SU-DHL-6 (cell line): ENCODE measurements around the gene INF2.

ENCODE experiments used
- H2AFZ ChIP-seq: fragments of 200-600 bp; sonication (generic); 2 replicates; pipeline ENCODE4 v1.6.1; 2014; ENCODE audit warnings: low read depth, mild to moderate bottlenecking, moderate library complexity, mixed read lengths, antibody characterized with exemption, low read length; ENCODE audit not compliant: severe bottlenecking
- H3F3A ChIP-seq: fragments of 200-600 bp; shearing (Covaris generic); 2 replicates; pipeline ENCODE4 v1.6.0; 2016; ENCODE audit warnings: antibody characterized with exemption, mild to moderate bottlenecking; ENCODE audit not compliant: insufficient read depth
- H3K27ac ChIP-seq: fragments of 200-600 bp; sonication (generic); 2 replicates; pipeline ENCODE4 v1.5.1; 2016; ENCODE audit warnings: low read depth, mild to moderate bottlenecking, low read length, moderate library complexity, mixed read lengths
- H3K27me3 ChIP-seq: fragments of 200-600 bp; sonication (generic), shearing (Covaris generic); 2 replicates; pipeline ENCODE4 v1.6.0; 2014; ENCODE audit warnings: mild to moderate bottlenecking, low read length
- H3K36me3 ChIP-seq: fragments of 200-600 bp; sonication (generic); 2 replicates; pipeline ENCODE4 v1.6.1; 2014; ENCODE audit warnings: mild to moderate bottlenecking, low read length, mixed read lengths
- H3K4me2 ChIP-seq: fragments of 300-600, 200-600 bp; shearing (Covaris generic), sonication (generic); 2 replicates; pipeline ENCODE4 v1.6.0; 2014; ENCODE audit warnings: low read length, low read depth, mild to moderate bottlenecking; ENCODE audit not compliant: poor library complexity, severe bottlenecking
- H3K4me3 ChIP-seq: fragments of 200-600 bp; sonication (generic); 2 replicates; pipeline ENCODE4 v1.5.1; 2014; ENCODE audit warnings: antibody characterized with exemption, low read length, mild to moderate bottlenecking, mixed read lengths; ENCODE audit not compliant: insufficient read depth, poor library complexity, severe bottlenecking
- H3K79me2 ChIP-seq: fragments of 200-600 bp; sonication (generic); 2 replicates; pipeline ENCODE4 v1.6.1; 2014; ENCODE audit warnings: mild to moderate bottlenecking, low read length, moderate library complexity; ENCODE audit not compliant: insufficient read depth
- H3K9ac ChIP-seq: fragments of 200-600 bp; sonication (generic); 2 replicates; pipeline ENCODE4 v1.7.0; 2014; ENCODE audit warnings: mild to moderate bottlenecking, low read length
- H3K9me2 ChIP-seq: fragments of 200-600 bp; sonication (generic); replicated peaks from 2 replicates; pipeline ENCODE4 v1.6.1; 2014; ENCODE audit warnings: low read length; ENCODE audit not compliant: insufficient read depth
- H3K9me3 ChIP-seq: fragments of 200-600 bp; sonication (generic); 2 replicates; pipeline ENCODE4 v1.6.1; 2014; ENCODE audit warnings: low read length, mixed read lengths; ENCODE audit not compliant: insufficient read depth
- H4K20me1 ChIP-seq: fragments of 200-600 bp; sonication (generic); 2 replicates; pipeline ENCODE4 v1.6.1; 2014; ENCODE audit warnings: low read depth, mild to moderate bottlenecking, antibody characterized with exemption, low read length, moderate library complexity, mixed read lengths
- EZH2phosphoT487 ChIP-seq: fragments of 200-600 bp; sonication (generic), shearing (Covaris generic); conservative IDR thresholded peaks from 2 replicates; pipeline ENCODE4 v1.6.1; 2018; ENCODE audit warnings: mild to moderate bottlenecking, antibody characterized with exemption, low read length, moderate library complexity, mixed read lengths
- TF ChIP-seq, protein P1 (sequence below): fragments of 200-600 bp; sonication (generic); IDR thresholded peaks from one replicate; pipeline ENCODE4 v1.5.1; 2017; ENCODE audit warnings: antibody characterized with exemption, mild to moderate bottlenecking, low read length, moderate library complexity; ENCODE audit not compliant: insufficient read depth, poor library complexity, severe bottlenecking

The INF2 gene

DNA sequence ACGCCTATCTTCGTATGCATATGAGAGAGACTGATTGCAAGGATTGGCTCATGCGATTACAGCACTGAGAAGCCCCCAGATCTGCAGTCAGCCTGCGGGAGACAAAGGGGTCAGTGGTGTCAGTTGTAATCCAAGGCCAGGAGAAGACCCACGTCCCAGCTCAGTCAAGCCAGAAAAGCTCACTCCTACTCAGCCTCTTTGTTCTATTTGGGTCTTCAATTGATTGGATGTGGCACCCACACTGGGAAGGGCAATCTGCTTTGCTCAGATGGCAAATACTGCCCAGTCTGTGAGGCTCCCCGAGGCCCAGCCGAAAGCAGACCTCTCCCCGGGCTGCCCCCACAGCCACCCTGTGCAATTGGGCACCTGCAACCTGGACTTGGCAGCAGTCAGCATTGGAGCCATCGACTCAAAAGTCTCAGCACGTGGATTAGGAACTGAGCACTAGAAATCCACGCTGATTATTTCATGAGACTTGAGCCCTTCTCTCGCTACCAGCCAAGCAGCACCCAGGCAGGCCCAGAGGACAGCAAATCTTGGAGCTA, 45.3 kb upstream of the INF2 start:
- Histone ChIP-seq H4K20me1 (no peaks in the 10 kb centered on the region), H3K9me2 (no peaks in the 10 kb centered on the region), H3K27ac (no peak overlapping the region), H3K36me3 (no peaks in the 10 kb centered on the region), H3K79me2 (no peaks in the 10 kb centered on the region), H3K4me2 (no peak overlapping the region), H2AFZ (no peak overlapping the region), H3K9me3 (no peaks in the 10 kb centered on the region), H3F3A (no peaks in the 10 kb centered on the region), H3K9ac (no peak overlapping the region), H3K27me3 (no peaks in the 10 kb centered on the region), H3K4me3 (no peak overlapping the region)
- TF ChIP-seq, protein P1, sequence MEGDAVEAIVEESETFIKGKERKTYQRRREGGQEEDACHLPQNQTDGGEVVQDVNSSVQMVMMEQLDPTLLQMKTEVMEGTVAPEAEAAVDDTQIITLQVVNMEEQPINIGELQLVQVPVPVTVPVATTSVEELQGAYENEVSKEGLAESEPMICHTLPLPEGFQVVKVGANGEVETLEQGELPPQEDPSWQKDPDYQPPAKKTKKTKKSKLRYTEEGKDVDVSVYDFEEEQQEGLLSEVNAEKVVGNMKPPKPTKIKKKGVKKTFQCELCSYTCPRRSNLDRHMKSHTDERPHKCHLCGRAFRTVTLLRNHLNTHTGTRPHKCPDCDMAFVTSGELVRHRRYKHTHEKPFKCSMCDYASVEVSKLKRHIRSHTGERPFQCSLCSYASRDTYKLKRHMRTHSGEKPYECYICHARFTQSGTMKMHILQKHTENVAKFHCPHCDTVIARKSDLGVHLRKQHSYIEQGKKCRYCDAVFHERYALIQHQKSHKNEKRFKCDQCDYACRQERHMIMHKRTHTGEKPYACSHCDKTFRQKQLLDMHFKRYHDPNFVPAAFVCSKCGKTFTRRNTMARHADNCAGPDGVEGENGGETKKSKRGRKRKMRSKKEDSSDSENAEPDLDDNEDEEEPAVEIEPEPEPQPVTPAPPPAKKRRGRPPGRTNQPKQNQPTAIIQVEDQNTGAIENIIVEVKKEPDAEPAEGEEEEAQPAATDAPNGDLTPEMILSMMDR: no peak
- TF ChIP-seq EZH2phosphoT487: no peak

DNA sequence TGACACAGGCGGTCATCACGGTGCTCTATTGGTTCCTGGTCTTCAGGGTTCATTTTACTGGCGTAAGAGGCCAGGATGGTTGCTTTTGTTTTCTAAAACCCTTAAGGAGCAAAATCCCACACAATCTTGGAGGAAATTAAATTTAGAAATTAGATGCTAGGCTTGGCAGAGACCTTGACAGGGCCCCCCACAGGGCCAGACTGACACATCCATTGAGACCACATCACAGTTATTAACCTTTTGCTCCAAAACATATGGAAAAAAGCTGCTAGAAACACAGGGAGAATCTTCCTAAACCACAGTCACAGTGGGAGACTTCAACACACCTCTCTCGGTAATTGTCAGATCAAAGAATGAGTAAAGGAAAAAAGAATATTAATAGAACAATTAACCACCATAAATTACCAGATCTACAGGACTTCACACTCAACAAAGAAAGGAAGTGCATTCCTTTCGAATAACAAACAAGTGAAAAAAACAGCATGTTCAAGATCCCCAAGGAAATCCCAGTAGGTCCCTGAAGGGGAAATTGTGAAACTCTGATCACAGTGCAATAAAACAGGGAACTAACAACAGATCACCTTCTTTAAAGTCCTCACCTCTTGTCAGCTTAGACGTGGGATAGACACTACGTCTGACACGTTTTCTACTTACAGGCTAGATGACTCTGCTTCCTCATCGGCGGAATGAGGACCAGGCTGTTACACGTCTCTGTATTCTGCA, 44.6 kb upstream of the INF2 start:
- Histone ChIP-seq H3K9me3 (no peaks in the 10 kb centered on the region), H3K36me3 (no peaks in the 10 kb centered on the region), H3K27me3 (no peaks in the 10 kb centered on the region), H3K4me3 (no peak overlapping the region), H3K4me2 (no peak overlapping the region), H3K27ac (no peak overlapping the region), H3K9ac (no peak overlapping the region), H3K9me2 (no peaks in the 10 kb centered on the region), H2AFZ (no peak overlapping the region), H3F3A (no peaks in the 10 kb centered on the region), H3K79me2 (no peaks in the 10 kb centered on the region), H4K20me1 (no peaks in the 10 kb centered on the region)
- TF ChIP-seq, protein P1: no peak
- TF ChIP-seq EZH2phosphoT487: no peak

DNA sequence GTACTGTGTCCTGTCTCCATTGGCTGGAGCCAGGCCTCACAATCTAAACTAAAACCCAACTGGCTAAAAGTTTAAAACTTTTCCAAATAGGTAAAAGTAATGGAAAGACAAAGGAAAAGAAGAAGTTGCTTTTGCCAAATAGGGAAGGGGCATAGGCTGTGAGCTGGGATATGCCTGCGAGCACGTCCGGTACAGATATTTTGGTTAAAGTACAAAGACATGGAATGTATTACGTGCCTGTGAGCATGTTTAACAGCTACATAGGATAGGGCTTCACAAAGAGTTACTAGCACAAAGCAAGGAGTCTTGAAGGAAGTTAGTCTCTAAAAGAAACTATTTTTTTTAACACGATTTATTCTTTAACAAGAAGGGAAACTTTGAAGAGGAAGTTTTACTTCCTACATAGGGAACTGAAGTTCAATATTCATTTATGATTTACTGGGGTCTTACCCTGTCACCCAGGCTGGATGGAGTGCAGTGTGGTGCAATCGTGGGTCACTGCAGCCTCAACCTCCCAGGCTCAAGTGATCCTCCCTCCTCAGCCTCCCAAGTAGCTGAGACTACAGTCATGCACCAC, 41.9 kb upstream of the INF2 start:
- no peaks in the 10 kb centered on the region for H3K9me2 ChIP-seq
- peaks cover 3% of the 10 kb centered on the region; the same call in 1 of the 2 replicates for H3K9me3 ChIP-seq
- H3K27ac ChIP-seq: no peak overlapping the region
- no peak overlapping the region for H3K4me2 ChIP-seq
- H3K9ac ChIP-seq: no peak overlapping the region
- H2AFZ ChIP-seq: no peak overlapping the region
- H3F3A ChIP-seq: no peaks in the 10 kb centered on the region
- H3K79me2 ChIP-seq: no peaks in the 10 kb centered on the region
- H3K27me3 ChIP-seq: no peaks in the 10 kb centered on the region
- no peaks in the 10 kb centered on the region for H4K20me1 ChIP-seq
- no peaks in the 10 kb centered on the region for H3K36me3 ChIP-seq
- no peak overlapping the region for H3K4me3 ChIP-seq
- TF ChIP-seq EZH2phosphoT487: no peak
- TF ChIP-seq, protein P1: no peak
